GM19468 (cell line): ENCODE data around the gene TXN2.
"Not testable (repeated sequence)": the region's sequence is repeated elsewhere in the genome, so short reads cannot be mapped to it uniquely, and the experiment has no call there.

Source experiments
- ATAC-seq: cut with Tn5 transposase; IDR thresholded peaks from one replicate; pipeline ENCODE4 v1.9.1; 2021; ENCODE audit warnings: mild to moderate bottlenecking, moderate library complexity, moderate number of reproducible peaks; ENCODE audit not compliant: unreplicated experiment; ENCODE audit errors: extremely low read depth

The TXN2 gene, protein sequence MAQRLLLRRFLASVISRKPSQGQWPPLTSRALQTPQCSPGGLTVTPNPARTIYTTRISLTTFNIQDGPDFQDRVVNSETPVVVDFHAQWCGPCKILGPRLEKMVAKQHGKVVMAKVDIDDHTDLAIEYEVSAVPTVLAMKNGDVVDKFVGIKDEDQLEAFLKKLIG

DNA sequence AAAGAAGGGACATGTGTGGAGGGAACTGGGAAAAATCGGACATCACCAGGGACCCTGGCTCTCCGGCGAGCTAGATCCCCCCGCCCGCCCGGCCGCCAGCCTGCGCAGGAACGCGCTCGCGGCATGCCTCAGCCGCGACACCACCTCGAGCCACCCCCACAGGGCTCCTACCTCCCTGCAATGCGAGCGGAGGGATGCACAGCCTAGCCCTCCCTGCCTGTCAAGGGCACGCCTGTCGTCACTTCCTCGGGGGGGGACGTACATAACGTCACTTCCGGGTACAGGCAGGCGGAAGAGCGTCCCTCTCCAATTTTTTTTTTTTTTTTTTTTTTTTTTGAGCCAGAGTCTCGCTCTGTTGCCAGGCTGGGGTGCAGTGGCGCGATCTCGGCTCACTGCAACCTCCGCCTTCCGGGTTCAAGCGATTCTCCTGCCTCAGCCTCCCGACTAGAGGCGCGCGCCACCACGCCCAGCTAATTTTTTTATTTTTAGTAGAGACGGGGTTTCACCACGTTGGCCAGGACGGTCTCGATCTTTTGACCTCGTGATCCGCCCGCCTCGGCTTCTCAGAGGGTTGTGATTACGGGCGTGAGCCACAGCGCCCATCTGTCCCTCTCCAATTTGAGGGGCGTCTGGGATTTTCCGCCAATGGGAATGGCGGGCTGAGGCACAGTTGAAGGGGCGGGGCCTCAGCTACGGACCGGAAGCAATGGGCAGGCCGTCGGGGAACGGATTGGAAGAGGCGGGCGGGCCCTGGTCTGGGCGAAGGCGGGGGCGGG, at the start of gene TXN2:
Gene TXN2, minus strand, starts transcription at position 248 of the 776 bp plus-strand sequence. CDS start 803 bp downstream, outside the sequence.
- peak; percentile 60 for ATAC-seq

DNA sequence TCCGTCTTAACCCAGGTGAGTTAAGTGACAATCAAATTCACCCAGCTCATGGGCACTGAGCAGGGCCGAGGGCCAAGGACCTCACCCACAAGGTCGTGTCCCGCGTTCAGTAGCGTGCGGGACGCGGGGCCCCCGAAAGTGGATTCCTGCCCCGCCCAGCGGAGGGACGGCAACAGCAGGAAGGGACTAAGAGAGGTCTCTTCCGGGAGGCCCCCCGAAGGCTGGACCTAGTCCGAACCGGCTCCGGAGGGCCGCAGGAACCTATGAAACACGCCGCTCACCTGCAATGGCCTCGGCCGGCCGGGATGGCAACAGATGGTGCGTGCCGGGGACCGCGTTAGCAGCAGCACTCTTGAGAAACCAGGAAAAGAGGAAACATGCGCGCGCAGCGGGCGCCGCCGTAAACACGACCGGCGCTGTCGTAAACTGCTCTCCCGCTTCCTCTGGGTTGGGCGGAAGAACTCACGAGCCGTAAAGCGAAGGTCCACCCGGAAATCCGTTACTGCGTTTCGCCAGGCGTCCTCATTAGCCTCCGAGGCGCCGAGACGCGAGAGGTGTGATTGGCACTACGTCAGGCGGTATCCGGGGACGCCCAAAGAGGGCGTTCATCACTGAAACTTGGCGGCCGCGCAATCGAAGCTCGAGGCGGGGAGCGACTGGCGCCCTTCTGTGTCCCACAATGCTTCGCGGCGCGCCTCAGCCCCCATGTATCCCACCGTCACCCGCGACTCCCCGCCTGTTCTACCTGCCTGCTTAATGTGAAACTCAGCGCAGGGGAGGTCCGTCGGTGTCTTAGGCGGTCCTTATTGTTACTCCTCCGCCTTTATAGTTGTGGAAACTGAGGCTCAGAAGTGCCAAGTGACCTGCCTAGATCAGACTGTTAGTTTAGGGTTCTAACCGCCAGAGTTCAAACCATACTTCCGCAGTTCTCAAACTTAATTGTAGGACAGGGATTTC, 47.6 kb upstream of the TXN2 start, which contains the start of gene EIF3D:
Gene EIF3D, minus strand, starts transcription at position 372 of the 957 bp plus-strand sequence. CDS start 3,045 bp downstream, outside the sequence.
- peak; percentile 94 for ATAC-seq

DNA sequence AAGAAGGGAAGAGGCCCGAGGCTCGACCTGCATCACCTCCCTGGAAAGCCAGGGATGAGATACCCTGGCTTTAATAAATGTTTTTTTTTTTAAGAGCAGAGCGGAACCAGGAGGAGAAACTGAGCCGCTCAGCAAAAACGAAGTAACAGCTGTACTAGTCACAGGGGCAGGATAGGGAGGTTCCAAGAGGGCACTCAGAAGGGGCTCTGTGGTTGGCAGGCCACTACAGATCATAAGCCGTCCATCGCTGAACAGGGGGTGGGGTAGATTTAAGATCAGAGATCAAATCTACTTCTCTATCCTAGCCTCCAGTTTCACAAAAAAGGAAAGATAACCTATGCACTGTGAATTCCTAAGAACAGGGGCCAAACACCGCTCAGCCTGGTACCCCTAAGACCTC, 46.9 kb upstream of the TXN2 start:
- ATAC-seq = no peak

DNA sequence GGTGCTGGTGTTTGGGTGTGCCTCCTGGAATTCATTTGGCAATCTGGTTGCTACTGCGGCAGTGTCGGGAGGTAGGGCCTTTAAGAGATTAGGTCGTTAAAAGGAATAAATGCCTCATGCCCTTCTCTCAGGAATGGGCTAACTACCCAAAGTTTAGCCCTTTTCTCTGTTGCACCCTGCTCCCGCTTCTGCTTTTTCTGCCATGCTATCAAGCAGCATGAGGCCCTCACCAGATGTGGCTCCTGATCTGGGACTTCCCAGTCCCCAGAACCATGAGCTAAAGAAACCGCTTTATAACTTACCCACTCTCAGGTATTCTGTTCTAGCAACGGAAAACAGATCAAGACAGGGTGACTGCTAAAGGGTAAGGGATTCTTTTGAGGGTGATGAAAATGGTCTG, 41.2 kb upstream of the TXN2 start:
- no peak for ATAC-seq

DNA sequence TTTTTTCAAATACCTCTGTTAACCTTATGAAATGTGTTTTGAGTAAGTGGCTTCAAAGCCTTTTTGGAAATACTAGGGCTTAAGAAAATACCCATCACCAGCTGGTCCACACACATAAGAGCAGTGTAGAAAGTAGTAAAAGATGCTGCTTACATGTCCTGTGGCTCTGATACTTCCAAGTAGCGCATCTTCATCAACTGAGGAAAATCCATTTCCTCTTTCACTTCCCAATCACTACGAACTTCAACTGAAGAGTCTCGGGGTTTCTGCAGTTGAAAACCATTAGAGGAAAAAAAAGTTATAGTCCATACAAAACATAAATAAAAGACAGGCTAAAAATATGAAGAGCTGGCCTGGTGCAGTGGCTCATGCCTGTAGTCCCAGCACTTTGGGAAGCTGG, 39.0 kb upstream of the TXN2 start:
- ATAC-seq = no peak

DNA sequence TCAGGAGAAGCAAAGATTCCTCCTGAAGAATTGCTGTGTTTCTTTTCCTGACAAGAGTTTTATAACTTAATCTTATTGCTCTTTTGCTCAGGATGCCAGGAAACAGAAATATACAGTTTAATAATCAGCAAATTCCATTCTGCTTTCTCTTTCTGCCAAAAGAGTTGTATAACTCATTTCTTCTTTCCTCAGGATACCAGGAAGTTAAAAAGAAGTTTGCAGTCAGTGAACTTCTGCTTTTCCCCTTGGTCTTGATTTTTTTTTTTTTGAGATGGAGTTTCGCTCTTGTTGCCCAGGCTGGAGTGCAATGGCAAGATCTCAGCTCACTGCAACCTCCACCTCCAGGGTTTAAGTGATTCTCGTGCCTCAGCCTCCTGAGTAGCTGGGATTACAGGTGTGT, 38.5 kb upstream of the TXN2 start:
- ATAC-seq = not testable (repeated sequence)

DNA sequence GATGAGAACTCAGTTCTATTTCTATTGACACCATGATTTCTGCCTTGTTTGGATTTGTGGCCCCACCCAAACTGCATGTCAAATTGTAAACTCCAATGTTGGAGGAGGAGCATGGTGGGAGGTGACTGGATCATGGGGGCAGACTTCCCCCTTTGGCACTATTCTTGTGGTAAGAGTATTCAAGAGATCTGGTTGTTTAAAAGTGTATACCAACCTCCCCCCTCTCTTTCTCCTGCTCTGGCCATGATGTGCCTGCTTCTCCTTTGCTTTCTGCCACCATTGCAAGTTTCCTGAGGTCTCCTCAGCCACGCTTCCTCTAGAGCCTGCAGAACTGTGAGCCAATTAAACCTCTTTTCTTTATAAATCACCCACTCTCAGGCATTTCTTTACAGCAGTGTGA, 33.3 kb upstream of the TXN2 start:
- no peak for ATAC-seq

DNA sequence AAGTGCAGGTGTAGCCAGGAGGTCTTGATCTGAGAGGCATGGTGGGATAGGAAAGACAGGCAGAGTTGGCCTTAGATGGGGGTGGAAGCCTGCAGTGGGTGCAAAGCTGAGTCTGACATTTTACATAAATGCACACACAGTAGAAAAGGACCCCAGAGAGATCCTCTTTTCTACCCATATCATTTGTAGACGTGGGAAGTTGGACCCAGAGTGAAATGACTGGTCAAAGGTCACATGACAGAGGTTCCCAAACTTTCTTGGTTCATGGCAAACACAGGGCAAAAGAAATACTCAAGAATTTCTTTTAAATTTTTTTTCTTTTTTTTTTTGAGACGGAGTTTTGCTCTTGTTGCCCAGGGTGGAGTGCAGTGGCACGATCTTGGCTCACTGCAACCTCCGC, 31.6 kb upstream of the TXN2 start:
- no peak for ATAC-seq

DNA sequence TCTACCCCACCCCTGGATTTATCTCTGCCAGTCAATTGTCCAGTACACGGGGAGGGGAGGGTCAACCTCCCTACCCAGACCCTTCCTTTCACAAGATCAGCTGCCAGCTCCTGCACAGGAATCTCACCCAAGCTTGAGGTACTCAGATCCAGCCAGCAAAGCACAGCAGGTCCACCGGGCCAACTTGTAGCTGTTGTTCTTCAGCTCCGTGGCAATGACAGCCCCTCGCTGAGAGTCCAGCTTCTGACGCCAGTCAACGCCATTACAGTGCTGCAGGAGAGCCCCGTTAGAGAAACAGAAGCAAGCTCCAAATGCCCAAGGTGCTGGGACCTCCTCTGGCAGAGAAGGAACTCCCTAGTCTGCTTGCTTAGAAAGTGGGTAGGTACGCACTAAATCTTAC, 30.9 kb upstream of the TXN2 start:
- ATAC-seq = no peak

DNA sequence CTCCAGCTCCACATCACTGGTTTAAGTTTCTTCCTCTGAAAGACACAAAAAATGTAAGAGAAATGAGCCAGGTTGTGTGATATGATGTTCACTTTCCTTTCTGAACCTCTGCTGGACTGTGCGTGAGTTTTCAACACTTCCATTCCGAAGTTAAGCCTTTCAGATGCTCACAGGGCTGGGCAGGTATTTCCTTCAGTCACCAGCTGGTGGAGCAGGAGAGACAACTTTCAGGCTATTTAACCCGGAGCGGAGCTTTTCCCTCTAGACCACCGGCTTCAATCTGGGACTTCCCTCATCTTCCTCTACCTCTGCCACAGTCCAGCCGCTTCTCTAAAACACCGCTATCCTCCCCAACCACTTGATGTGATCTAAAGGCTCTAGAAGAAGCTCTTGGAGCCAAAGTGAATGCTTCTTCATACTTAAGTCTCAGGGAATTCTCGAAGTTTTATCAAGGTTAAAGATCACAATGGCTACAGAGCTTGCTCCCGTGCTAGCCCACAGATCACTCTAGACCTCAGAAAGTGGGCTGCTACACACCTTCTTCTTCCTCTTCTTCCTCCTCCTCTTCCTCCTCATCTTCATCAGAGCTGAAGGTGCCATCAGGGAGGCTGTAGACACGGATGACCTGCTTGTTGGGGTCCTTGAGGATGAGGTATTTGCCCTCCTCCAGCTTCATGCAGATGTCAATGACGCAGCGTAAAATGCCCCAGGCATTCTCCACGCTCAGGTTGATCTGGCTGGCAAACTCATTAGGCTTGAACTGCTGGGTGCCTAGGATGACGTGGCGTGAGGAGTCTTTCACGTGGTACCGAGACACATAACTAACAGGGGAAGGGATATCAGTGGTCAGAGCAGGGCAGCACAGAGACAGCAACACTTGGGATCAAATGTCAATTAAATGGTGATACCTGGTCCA, 29.8 kb upstream of the TXN2 start:
- no peak for ATAC-seq

DNA sequence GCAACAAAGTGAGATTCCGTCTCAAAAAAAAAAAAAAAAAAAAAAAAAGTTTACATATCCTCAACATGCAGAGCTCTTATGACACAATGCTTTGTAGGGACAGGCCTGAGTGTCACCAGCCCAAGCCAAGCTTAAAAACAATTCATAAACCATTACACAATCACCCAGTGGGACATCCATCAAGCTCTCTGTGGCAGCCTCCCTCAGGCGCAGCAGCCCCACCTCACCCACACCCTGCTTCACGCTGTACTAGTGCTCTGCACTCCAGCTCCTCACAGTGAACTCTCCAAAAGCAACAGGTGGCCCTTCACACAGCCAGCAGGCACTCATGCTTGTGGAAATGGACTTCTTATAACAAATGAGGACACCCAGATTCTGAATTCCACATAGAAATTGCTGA, 28.9 kb upstream of the TXN2 start:
- no peak for ATAC-seq

DNA sequence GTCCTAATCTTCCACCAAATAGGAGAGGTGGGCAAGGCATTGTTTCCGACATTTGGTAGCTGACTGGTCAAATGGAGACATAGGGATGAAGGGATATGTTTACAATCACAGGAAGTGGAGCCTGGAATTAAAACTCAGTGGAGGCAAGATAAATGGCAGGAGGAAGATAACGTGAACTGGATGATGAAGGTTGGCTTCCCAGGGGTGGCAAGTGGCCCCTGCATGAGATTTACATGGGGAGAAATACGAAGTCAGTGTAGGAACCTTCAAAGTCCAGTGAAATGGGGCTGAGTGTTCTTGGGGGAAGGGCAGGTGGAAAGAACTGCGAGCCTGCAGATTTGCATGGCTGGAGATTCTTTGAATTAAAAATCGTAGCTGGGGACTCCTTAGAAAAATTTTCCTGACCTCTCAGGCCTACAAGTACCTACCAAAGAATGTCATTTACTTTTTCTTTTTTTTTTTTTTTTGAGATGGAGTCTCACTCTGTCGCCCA, 26.1 kb upstream of the TXN2 start:
- ATAC-seq = no peak

DNA sequence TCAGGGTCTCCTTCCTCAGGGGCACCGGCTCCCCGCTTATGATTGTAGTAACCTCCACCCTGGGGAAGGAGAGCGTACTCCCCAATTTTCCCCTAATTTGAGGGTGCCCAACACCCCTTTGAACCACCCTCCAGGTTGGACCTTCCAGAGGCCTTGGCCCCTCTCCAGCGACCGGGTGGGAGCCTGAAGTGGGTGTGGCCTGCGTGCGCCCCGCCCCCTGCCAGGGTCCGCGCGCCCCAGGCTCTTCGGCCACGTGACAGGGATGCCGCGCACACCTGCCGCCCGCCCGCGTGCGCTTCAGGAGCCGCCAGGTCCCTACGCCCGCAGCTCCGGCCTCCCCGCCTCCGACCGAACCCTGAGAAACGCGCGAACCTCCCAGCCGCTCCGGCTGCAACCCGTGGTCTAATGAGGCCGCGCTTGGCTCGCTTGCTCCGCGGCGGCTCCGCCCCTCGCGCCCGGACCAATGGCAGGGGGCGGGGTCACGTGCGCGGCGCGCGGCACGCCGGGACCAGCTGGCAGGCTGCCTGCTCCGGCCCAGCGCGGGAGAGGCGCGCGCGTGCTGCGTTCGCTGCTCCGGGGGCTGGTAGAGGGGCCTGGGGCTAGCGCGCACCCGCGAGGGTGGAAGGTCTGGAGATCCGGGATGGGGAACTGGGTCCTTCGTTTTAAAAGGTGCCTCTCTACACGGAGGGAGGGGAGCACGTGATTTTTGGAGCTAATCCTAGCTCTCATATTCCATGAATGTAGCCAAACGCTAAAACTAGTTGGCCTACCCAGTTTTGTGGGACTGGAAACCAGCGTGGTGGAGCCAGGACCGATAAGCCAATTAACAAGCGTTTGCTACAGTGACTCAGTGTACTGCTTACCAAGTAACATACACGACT, 25.4 kb upstream of the TXN2 start, which contains the start of gene FOXRED2:
Gene FOXRED2, minus strand, starts transcription at position 404 of the 881 bp plus-strand sequence. CDS start 618 bp downstream, outside the sequence.
- no peak for ATAC-seq

DNA sequence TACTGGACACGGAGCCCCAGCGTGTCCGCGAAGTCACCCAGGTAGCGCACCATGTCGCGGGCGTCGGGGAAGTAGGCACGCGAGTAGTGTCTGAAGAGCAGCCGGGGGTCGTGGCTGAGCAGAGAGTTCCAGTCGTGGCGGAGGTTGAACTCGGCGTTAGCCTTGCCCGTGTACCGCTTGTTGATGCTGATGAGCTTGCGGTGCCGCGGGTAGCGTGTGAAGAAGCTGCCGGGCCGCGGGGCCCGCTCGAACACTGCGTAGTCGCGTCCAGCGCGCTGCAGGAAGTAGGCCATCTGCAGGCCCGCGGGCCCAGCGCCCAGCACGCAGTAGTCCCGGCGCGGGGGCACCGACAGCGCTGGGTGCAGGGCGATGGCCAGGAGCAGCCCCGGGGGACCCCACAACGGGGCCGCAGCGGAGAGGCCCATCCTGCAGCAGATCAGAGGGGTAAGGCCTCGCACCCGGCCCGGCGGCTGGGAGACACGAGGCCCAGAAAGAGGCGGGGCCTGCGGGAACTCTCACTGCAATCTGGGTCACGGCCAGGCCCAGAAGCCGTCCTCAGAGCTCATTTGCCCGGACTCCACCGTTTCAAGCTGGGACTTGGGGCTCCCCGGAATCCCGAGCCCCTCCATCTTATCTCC, 24.7 kb upstream of the TXN2 start:
- ATAC-seq = no peak

DNA sequence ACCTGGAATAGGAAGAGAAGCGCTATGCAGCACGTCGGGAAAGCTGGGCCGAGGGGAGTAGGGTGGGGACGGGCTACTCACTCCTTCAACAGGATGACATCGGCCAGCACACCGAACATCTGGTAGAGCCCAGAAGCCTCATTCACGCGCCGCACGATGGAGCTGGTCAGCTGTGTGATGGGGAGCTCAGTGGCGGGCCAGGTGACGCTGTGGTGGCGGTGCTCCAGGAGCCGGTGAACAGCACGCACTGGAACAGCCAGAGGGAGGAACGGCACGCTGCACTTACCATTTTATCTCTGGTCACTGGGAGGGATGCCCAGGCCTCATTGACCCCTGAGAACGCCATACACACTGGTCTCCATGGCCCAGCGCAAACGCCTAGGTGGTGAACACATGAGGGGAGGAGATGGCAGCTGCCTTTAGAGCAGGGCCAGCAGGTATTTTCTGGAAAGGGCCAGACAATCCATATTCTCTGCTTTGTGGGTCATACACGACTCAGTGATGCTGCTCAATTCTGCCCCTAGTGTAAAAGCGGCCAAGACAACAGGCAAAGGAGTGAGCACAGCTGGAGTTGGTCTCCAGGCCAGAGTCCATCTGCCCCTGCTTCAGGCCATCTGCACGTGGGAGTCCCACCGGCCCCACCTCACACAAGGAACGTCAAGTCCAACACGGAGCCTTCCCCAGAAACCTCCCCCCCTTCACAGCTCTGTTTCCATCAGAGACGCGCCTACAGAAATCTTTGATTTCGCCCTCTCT, 16.6 kb upstream of the TXN2 start:
- ATAC-seq = no peak

DNA sequence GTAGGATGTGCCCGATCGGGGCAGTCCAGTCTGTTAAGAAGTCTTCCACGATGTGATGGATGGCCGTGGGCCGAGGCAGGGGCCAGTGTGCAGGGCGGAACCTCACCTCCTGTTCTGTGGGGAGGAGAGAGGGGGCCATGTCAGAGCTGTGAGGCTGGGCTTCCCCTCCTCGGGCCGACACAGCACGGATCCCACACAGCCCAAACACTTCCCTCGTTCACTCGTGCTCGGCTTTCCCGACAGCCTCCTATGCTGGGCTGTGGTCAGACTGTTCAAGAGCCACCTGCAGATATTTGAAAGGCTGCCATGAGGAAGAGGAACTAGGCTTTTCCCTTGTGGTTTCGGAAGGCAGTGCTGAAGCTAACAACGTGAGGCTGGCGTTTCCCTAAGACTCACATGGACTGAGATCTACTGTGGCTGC, 12.3 kb upstream of the TXN2 start:
- ATAC-seq = no peak

DNA sequence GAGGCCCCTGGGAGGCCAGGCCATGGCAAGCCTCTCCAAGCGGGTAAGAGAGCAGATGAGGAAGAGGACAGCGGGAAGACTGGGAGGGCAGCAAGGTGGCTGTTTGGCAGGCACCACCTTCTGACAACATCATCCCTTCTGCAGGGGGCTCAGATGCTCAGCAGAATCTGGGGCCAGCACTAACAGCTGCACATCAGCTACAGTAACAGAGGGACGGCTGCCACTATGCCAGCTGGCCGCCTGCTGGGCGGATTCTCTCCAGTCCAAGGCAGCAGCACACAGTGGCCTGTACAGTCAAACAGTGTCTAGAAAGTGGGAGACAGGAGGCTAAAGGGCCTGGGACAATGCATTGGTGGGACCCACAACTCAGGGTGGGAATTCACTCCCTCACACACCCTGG, 10.7 kb upstream of the TXN2 start:
- ATAC-seq = no peak
